Body of pancreas (tissue), 4 donors: ENCODE results near the gene RAPGEF1.
A peak's percentile ranks its signal among the peaks of the same experiment; 100 is the strongest.

Experiments
- POLR2A ChIP-seq, 3 donors: fragments of 450-650 bp; IDR thresholded peaks; one replicate each; pipeline ENCODE4 v1.6.1; 2016; ENCODE audit warnings: antibody characterized with exemption in 3 of 3, mild to moderate bottlenecking in 2 of 3
- TF ChIP-seq, protein P1 (sequence below), 7 experiments: fragments of 450-650 bp in 4 of 7; fragments of 200-600 bp in 3 of 7; sonication (generic) in 3 of 7; IDR thresholded peaks; one replicate each; pipeline ENCODE4 v1.5.1; 2016 to 2019; ENCODE audit warnings: antibody characterized with exemption in 7 of 7

DNA sequence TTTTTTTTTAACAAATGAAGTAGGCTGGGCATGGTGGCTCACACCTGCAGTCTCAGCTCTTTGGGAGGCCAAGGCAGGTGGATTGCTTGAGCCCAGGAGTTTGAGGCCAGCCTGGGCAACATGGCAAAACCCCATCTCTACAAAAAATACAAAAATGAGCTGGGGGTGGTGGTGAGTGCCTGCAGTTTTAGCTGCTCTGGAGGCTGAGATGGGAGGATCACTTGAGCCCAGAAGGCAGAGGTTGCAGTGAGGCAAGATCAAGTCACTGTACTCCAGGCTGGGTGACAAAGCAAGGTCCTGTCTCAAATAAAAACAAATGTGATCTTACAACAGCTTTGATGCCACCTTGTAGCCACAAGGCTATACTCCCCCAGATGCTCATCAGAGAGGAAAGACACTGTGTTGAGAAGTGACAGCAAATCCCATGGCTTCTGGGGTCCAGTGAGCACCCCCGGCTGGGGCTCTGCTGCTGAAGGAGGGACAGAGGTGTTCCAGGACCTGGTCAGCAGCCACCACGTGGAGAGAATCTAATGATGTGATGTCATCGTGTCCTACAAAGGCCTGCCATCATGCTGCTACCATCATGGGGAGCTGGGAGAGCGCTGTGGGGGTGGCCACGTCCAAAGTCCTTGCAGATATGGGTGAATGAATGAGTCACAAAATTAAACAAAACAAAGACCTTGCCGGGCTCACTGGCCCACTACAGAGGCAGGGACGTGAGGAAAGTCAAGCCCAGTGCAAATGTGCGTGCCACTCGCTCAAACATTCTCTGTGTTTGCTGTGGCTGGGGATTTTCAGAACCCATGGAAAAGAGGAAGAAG, 133.9 kb downstream of the RAPGEF1 start:
- TF ChIP-seq, protein P1, sequence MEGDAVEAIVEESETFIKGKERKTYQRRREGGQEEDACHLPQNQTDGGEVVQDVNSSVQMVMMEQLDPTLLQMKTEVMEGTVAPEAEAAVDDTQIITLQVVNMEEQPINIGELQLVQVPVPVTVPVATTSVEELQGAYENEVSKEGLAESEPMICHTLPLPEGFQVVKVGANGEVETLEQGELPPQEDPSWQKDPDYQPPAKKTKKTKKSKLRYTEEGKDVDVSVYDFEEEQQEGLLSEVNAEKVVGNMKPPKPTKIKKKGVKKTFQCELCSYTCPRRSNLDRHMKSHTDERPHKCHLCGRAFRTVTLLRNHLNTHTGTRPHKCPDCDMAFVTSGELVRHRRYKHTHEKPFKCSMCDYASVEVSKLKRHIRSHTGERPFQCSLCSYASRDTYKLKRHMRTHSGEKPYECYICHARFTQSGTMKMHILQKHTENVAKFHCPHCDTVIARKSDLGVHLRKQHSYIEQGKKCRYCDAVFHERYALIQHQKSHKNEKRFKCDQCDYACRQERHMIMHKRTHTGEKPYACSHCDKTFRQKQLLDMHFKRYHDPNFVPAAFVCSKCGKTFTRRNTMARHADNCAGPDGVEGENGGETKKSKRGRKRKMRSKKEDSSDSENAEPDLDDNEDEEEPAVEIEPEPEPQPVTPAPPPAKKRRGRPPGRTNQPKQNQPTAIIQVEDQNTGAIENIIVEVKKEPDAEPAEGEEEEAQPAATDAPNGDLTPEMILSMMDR (IDR thresholded peaks at IDR 0.05) = no peak
- peak in 1 of 3 donors; percentile 16 for TF ChIP-seq POLR2A (IDR thresholded peaks at IDR 0.05)
